IMR-90 (cell line): ENCODE measurements around the gene CACNA2D3. TPM values are rescaled to one million over a fixed set of nuclear protein-coding genes. Genes with fewer than 3 reads are reported as not detected.

Experiments used
- ATAC-seq: fragments of 200-7000 bp; cut with Tn5 transposase; 2 replicates; pipeline ENCODE4 v1.9.1; 2020; ENCODE audit warnings: low read depth, mild to moderate bottlenecking, moderate library complexity
- BruUV-seq: library from RNA; stranded (reverse); fragments of 400-500 nt; replicated peaks from 2 replicates; lab custom pipeline; 2021; lab: Mats Ljungman, UMichigan
- CTCF ChIA-PET: fragments of 300-600 bp; formaldehyde crosslinking; extraction: SDS; loops from one replicate; lab custom pipeline; 2021; ENCODE audit warnings: antibody characterized with exemption; lab: Yijun Ruan, JAX
- POLR2A ChIA-PET: fragments of 300-600 bp; sonication (Branson Sonifier 250); formaldehyde crosslinking; loops from one replicate; lab custom pipeline; 2022; ENCODE audit warnings: antibody characterized with exemption; ENCODE audit not compliant: unreplicated experiment; lab: Charles Lee
- DNase-seq: peaks from one replicate; pipeline ENCODE4 v3.0.0; 2013
- H2AFZ ChIP-seq: replicated peaks from 2 replicates; pipeline ENCODE3; 2013; ENCODE audit warnings: low read length, mild to moderate bottlenecking; ENCODE audit not compliant: poor library complexity
- H2AK5ac ChIP-seq: 2 replicates; pipeline ENCODE4 v1.6.1; 2013; ENCODE audit warnings: low read depth, low read length, inconsistent platforms
- H2AK9ac ChIP-seq: replicated peaks from 2 replicates; pipeline ENCODE3; 2013; ENCODE audit warnings: mild to moderate bottlenecking, low read depth, low read length, moderate library complexity; ENCODE audit not compliant: poor library complexity
- H2BK120ac ChIP-seq: 2 replicates; pipeline ENCODE4 v1.6.1; 2013; ENCODE audit warnings: low read depth, low read length, inconsistent platforms
- H2BK15ac ChIP-seq: 3 replicates; pipeline ENCODE4 v1.6.1; 2013; ENCODE audit warnings: low read depth, low read length, inconsistent platforms
- H2BK20ac ChIP-seq: 2 replicates; pipeline ENCODE4 v1.6.1; 2013; ENCODE audit warnings: low read depth, mild to moderate bottlenecking, inconsistent platforms, low read length, moderate library complexity
- H2BK5ac ChIP-seq: 2 replicates; pipeline ENCODE4 v1.6.1; 2013; ENCODE audit warnings: mild to moderate bottlenecking, low read depth, low read length, inconsistent platforms; ENCODE audit not compliant: poor library complexity, severe bottlenecking
- H3K14ac ChIP-seq: replicated peaks from 2 replicates; pipeline ENCODE4 v1.6.1; 2013; ENCODE audit warnings: low read depth, low read length, inconsistent platforms
- H3K18ac ChIP-seq: 2 replicates; pipeline ENCODE4 v1.6.1; 2013; ENCODE audit warnings: low read depth, low read length, control low read depth
- H3K23ac ChIP-seq: 2 replicates; pipeline ENCODE4 v1.6.1; 2013; ENCODE audit warnings: low read depth, low read length, inconsistent platforms
- H3K27ac ChIP-seq: 2 replicates; pipeline ENCODE4 v1.5.1; 2013; ENCODE audit warnings: mild to moderate bottlenecking, control low read depth, low read length; ENCODE audit not compliant: insufficient read depth
- H3K27me3 ChIP-seq: 2 replicates; pipeline ENCODE4 v1.6.1; 2013; ENCODE audit warnings: low read length; ENCODE audit not compliant: control insufficient read depth, insufficient read depth
- H3K36me3 ChIP-seq: 2 replicates; pipeline ENCODE4 v1.6.1; 2013; ENCODE audit warnings: low read length, mixed read lengths; ENCODE audit not compliant: control insufficient read depth, insufficient read depth
- H3K4ac ChIP-seq: 2 replicates; pipeline ENCODE4 v1.6.1; 2013; ENCODE audit warnings: low read depth, low read length, inconsistent platforms
- H3K4me1 ChIP-seq: 2 replicates; pipeline ENCODE4 v1.6.1; 2013; ENCODE audit warnings: low read length, mixed read lengths; ENCODE audit not compliant: control insufficient read depth, insufficient read depth
- H3K4me2 ChIP-seq: 2 replicates; pipeline ENCODE4 v1.6.1; 2013; ENCODE audit warnings: low read depth, mild to moderate bottlenecking, control low read depth, low read length, moderate library complexity
- H3K4me3 ChIP-seq: 2 replicates; pipeline ENCODE4 v1.5.1; 2013; ENCODE audit warnings: low read depth, mild to moderate bottlenecking, control low read depth, low read length, moderate library complexity; ENCODE audit not compliant: insufficient read depth
- H3K56ac ChIP-seq: 2 replicates; pipeline ENCODE4 v1.6.1; 2013; ENCODE audit warnings: low read length, inconsistent platforms; ENCODE audit not compliant: insufficient read depth; ENCODE audit errors: extremely low read depth
- H3K79me1 ChIP-seq, 2 experiments: 2 replicates each; pipeline ENCODE4 v1.6.1; 2013; ENCODE audit warnings: low read length in 2 of 2, inconsistent platforms in 1 of 2, low read depth in 1 of 2
- H3K9ac ChIP-seq: 2 replicates; pipeline ENCODE4 v1.6.1; 2013; ENCODE audit warnings: low read depth, low read length, control low read depth
- H3K9me1 ChIP-seq: 2 replicates; pipeline ENCODE4 v1.6.1; 2013; ENCODE audit warnings: low read length, inconsistent platforms; ENCODE audit not compliant: insufficient read depth
- H3K9me3 ChIP-seq: 2 replicates; pipeline ENCODE4 v1.6.1; 2013; ENCODE audit warnings: low read length; ENCODE audit not compliant: control insufficient read depth, insufficient read depth
- H4K20me1 ChIP-seq: 2 replicates; pipeline ENCODE4 v1.6.1; 2013; ENCODE audit warnings: low read length, inconsistent platforms; ENCODE audit not compliant: insufficient read depth
- H4K5ac ChIP-seq: 2 replicates; pipeline ENCODE4 v1.6.1; 2013; ENCODE audit warnings: mild to moderate bottlenecking, low read depth, low read length, control low read depth
- H4K8ac ChIP-seq, 2 experiments: 2 replicates each; pipeline ENCODE4 v1.6.1; 2013; ENCODE audit warnings: low read depth in 2 of 2, low read length in 2 of 2, control low read depth in 1 of 2, inconsistent platforms in 1 of 2
- H4K91ac ChIP-seq: 2 replicates; pipeline ENCODE4 v1.6.1; 2013; ENCODE audit warnings: low read depth, low read length, inconsistent platforms; ENCODE audit not compliant: insufficient read depth
- BHLHE40 ChIP-seq: fragments of 150-350 bp; IDR thresholded peaks from 2 replicates; pipeline ENCODE4 v1.6.1; 2016; ENCODE audit warnings: mild to moderate bottlenecking, low read depth, low read length
- CEBPB ChIP-seq: IDR thresholded peaks from 2 replicates; pipeline ENCODE4 v1.6.1; 2012; ENCODE audit warnings: low read depth, low read length, improper control_type of control experiment
- CHD1 ChIP-seq: IDR thresholded peaks from 2 replicates; pipeline ENCODE4 v1.6.1; 2012; ENCODE audit warnings: low read depth, low read length, improper control_type of control experiment
- FOS ChIP-seq: fragments of 150-350 bp; IDR thresholded peaks from 2 replicates; pipeline ENCODE4 v1.6.1; 2016; ENCODE audit warnings: low read depth, low read length
- MAFK ChIP-seq: IDR thresholded peaks from 2 replicates; pipeline ENCODE4 v1.6.1; 2012; ENCODE audit warnings: low read depth, low read length, improper control_type of control experiment
- MAZ ChIP-seq: IDR thresholded peaks from 2 replicates; pipeline ENCODE4 v1.6.1; 2012; ENCODE audit warnings: low read depth, mild to moderate bottlenecking, low read length, improper control_type of control experiment, moderate library complexity, borderline replicate concordance
- MXI1 ChIP-seq: IDR thresholded peaks from 2 replicates; pipeline ENCODE4 v1.6.1; 2012; ENCODE audit warnings: low read depth, mild to moderate bottlenecking, low read length, moderate library complexity, borderline replicate concordance
- NFE2L2 ChIP-seq: fragments of 150-350 bp; IDR thresholded peaks from 2 replicates; pipeline ENCODE4 v1.6.1; 2016; ENCODE audit warnings: low read depth, mild to moderate bottlenecking, low read length
- POLR2A ChIP-seq: IDR thresholded peaks from 2 replicates; pipeline ENCODE4 v1.6.1; 2012; ENCODE audit warnings: mild to moderate bottlenecking, low read depth, low read length
- RAD21 ChIP-seq: IDR thresholded peaks from 2 replicates; pipeline ENCODE4 v1.6.1; 2012; ENCODE audit warnings: low read length, improper control_type of control experiment
- RCOR1 ChIP-seq: IDR thresholded peaks from 2 replicates; pipeline ENCODE4 v1.6.1; 2012; ENCODE audit warnings: mild to moderate bottlenecking, low read length, improper control_type of control experiment; ENCODE audit not compliant: insufficient replicate concordance
- RFX5 ChIP-seq: IDR thresholded peaks from 2 replicates; pipeline ENCODE4 v1.8.0; 2012; ENCODE audit warnings: low read depth, mild to moderate bottlenecking, low read length, moderate library complexity
- SMC3 ChIP-seq: fragments of 150-350 bp; IDR thresholded peaks from 2 replicates; pipeline ENCODE4 v1.6.1; 2016; ENCODE audit warnings: low read depth, mild to moderate bottlenecking, antibody characterized with exemption, low read length, moderate library complexity
- WGBS, 2 experiments: methylation state at CpG; one replicate each; pipeline versions ENCODE4 v1.1.5 to v1.1.7; 2013; ENCODE audit warnings: missing lambda C conversion rate in 2 of 2; ENCODE audit not compliant: insufficient read length in 1 of 2; ENCODE audit errors: extremely low coverage in 2 of 2; 5-methylcytosine and 5-hydroxymethylcytosine counted together
- dilution Hi-C: fragments of 300-500 bp; cut with HindIII; formaldehyde crosslinking; loops from one replicate; pipeline ENCODE4 v1.14.3; 2018; ENCODE audit warnings: low sequenced_read_pairs; ENCODE audit not compliant: unreplicated experiment
- in situ Hi-C: fragments of 300-500 bp; cut with MboI; formaldehyde crosslinking; loops from 3 replicates; pipeline ENCODE4 v1.14.3; 2019; ENCODE audit warnings: low sequenced_read_pairs, inconsistent platforms, mixed read lengths
- intact Hi-C: fragments of 100-400 bp; cut with micrococcal nuclease; formaldehyde crosslinking; loops from 2 replicates; pipeline ENCODE4 v1.10.0; 2022
- polyA plus RNA-seq, 3 experiments: library from polyadenylated mRNA; depleted of rRNA; stranded (reverse); fragments of >200 nt; gene quantifications; 2 replicates each; pipeline ENCODE4 v1.2.3, GENCODE V29; 2012; ENCODE audit warnings: low replicate concordance in 1 of 3
- total RNA-seq: library from RNA; depleted of rRNA; stranded (reverse); fragments of >200 nt; gene quantifications from 2 replicates; pipeline ENCODE4 v1.2.3, GENCODE V29; 2012
- TF ChIP-seq, protein P1 (sequence below): conservative IDR thresholded peaks from 2 replicates; pipeline ENCODE4 v1.5.1; 2012; ENCODE audit warnings: mild to moderate bottlenecking, low read depth, low read length, improper control_type of control experiment
- TF ChIP-seq, protein P2 (sequence below): fragments of 150-350 bp; IDR thresholded peaks from 2 replicates; pipeline ENCODE4 v1.6.1; 2016; ENCODE audit warnings: low read depth, mild to moderate bottlenecking, low read length, moderate library complexity, borderline replicate concordance
- TF ChIP-seq, protein P3 (sequence below): fragments of 150-350 bp; IDR thresholded peaks from 2 replicates; pipeline ENCODE4 v1.6.1; 2017; ENCODE audit warnings: mild to moderate bottlenecking, antibody characterized with exemption, low read length, low read depth

The CACNA2D3 gene
- total and polyA plus RNA-seq, 2 of the 4 experiments (the other 2 are of a cell fraction) = 0.36 to 0.41 TPM

DNA sequence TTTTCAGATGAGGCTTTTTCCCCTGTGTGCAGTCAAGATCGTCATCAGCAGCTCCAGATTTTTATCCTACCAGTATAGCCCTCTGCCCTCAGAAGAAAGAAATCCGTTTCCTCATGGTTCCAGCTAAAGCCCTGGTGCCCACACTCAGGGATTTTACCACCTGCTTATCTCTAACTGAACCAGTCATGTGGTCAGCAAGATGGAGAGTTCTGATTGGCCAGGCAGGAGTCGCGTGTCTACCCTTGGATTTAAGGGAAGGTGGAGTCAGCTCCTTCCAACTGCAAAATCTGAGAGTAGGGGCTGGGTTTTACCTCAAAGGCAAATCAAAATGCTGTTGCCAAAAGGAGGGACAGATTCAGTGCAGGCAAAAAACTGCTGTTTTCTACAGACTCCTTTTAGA lies 670.2 kb downstream of the CACNA2D3 start:
- ChIA-PET POLR2A (no interaction called here), CTCF (no interaction called here)
- H2AFZ ChIP-seq = no peak overlapping the region
- H3K4me3 ChIP-seq = no peak overlapping the region
- no peaks in the 10 kb centered on the region for H4K20me1 ChIP-seq
- H2BK15ac ChIP-seq = no peak overlapping the region
- H2AK9ac ChIP-seq = no peak overlapping the region
- H3K27ac ChIP-seq = no peak overlapping the region
- H3K4me1 ChIP-seq = no peaks in the 10 kb centered on the region
- H3K36me3 ChIP-seq = no peaks in the 10 kb centered on the region
- BruUV-seq = no TSS peak
- no peak overlapping the region for H2BK20ac ChIP-seq
- in situ Hi-C loops (no loop called here), intact Hi-C loops (no loop called here), dilution Hi-C loops (no loop called here)
- H4K8ac ChIP-seq = no peak overlapping the region
- no peak overlapping the region for H3K56ac ChIP-seq
- H3K14ac ChIP-seq = no peak overlapping the region
- no peak overlapping the region for H3K23ac ChIP-seq
- no peak overlapping the region for H3K18ac ChIP-seq
- H2BK5ac ChIP-seq = no peak overlapping the region
- H3K4me2 ChIP-seq = no peak overlapping the region
- WGBS, 2 experiments = no CpG with 5 or more reads among the region's 4 CpGs
- no peak for TF ChIP-seq BHLHE40
- no peak for TF ChIP-seq RCOR1
- no peak for TF ChIP-seq MAZ
- no peak for TF ChIP-seq CHD1
- no peak for TF ChIP-seq RAD21
- TF ChIP-seq, protein P1, sequence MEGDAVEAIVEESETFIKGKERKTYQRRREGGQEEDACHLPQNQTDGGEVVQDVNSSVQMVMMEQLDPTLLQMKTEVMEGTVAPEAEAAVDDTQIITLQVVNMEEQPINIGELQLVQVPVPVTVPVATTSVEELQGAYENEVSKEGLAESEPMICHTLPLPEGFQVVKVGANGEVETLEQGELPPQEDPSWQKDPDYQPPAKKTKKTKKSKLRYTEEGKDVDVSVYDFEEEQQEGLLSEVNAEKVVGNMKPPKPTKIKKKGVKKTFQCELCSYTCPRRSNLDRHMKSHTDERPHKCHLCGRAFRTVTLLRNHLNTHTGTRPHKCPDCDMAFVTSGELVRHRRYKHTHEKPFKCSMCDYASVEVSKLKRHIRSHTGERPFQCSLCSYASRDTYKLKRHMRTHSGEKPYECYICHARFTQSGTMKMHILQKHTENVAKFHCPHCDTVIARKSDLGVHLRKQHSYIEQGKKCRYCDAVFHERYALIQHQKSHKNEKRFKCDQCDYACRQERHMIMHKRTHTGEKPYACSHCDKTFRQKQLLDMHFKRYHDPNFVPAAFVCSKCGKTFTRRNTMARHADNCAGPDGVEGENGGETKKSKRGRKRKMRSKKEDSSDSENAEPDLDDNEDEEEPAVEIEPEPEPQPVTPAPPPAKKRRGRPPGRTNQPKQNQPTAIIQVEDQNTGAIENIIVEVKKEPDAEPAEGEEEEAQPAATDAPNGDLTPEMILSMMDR = no peak
- TF ChIP-seq MAFK = no peak
- TF ChIP-seq POLR2A = no peak
- no peak for TF ChIP-seq FOS
- no peak for TF ChIP-seq CEBPB
- TF ChIP-seq MXI1 = no peak
- no peak for TF ChIP-seq RFX5
- TF ChIP-seq, protein P2, sequence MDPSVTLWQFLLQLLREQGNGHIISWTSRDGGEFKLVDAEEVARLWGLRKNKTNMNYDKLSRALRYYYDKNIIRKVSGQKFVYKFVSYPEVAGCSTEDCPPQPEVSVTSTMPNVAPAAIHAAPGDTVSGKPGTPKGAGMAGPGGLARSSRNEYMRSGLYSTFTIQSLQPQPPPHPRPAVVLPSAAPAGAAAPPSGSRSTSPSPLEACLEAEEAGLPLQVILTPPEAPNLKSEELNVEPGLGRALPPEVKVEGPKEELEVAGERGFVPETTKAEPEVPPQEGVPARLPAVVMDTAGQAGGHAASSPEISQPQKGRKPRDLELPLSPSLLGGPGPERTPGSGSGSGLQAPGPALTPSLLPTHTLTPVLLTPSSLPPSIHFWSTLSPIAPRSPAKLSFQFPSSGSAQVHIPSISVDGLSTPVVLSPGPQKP = no peak
- no peak for TF ChIP-seq SMC3
- TF ChIP-seq NFE2L2 = no peak
- TF ChIP-seq, protein P3, sequence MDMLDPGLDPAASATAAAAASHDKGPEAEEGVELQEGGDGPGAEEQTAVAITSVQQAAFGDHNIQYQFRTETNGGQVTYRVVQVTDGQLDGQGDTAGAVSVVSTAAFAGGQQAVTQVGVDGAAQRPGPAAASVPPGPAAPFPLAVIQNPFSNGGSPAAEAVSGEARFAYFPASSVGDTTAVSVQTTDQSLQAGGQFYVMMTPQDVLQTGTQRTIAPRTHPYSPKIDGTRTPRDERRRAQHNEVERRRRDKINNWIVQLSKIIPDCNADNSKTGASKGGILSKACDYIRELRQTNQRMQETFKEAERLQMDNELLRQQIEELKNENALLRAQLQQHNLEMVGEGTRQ = no peak
- H4K5ac ChIP-seq = no peak overlapping the region
- H2AK5ac ChIP-seq = no peak overlapping the region
- no peak overlapping the region for H2BK120ac ChIP-seq
- peaks cover 13% of the 10 kb centered on the region for H3K27me3 ChIP-seq
- H3K79me1 ChIP-seq = no peaks in the 10 kb centered on the region
- H3K9me3 ChIP-seq = no peaks in the 10 kb centered on the region; the same call in 1 of the 2 replicates
- H3K4ac ChIP-seq = no peak overlapping the region
- no peaks in the 10 kb centered on the region for H3K9me1 ChIP-seq
- H4K91ac ChIP-seq = no peak overlapping the region
- no peak overlapping the region for H3K9ac ChIP-seq
- DNase-seq (no peak), ATAC-seq (no peak)
